SKM-1 (cell line): Measurements from ENCODE around the gene MFN2.
"Not testable (repeated sequence)": the region's sequence is repeated elsewhere in the genome, so short reads cannot be mapped to it uniquely, and the experiment has no call there.

Experiments used
- DNase-seq: peaks from one replicate; lab custom pipeline; 2025; ENCODE audit not compliant: unreplicated experiment; lab: John Stamatoyannopoulos, UW

Gene MFN2

GRCh38 chr1:12019858-12020509, 39.7 kb downstream of the MFN2 start:
- peak; percentile 66 for DNase-seq

- no peak for DNase-seq
Observed at GRCh38 chr1:12021616-12022015, 41.4 kb downstream of the MFN2 start.

- DNase-seq: no peak
Observed at GRCh38 chr1:12022036-12022435, 41.8 kb downstream of the MFN2 start.

GRCh38 chr1:12026586-12026985, 46.3 kb downstream of the MFN2 start:
- no peak for DNase-seq

- no peak for DNase-seq
Observed at GRCh38 chr1:12028248-12028647, 48.0 kb downstream of the MFN2 start.

- no peak for DNase-seq
Observed at GRCh38 chr1:12028957-12029511, 48.8 kb downstream of the MFN2 start.

GRCh38 chr1:12029720-12030339, 49.6 kb downstream of the MFN2 start:
- DNase-seq: no peak

GRCh38 chr1:12031039-12031980, 51.1 kb downstream of the MFN2 start:
- no peak for DNase-seq

GRCh38 chr1:12032161-12032621, 51.9 kb downstream of the MFN2 start:
- DNase-seq: no peak

GRCh38 chr1:12033441-12033840, 53.2 kb downstream of the MFN2 start:
- not testable (repeated sequence) for DNase-seq

- no peak for DNase-seq
Observed at GRCh38 chr1:12034381-12034801, 54.1 kb downstream of the MFN2 start.

GRCh38 chr1:12035312-12035711, 55.1 kb downstream of the MFN2 start:
- DNase-seq: peak; percentile 75

GRCh38 chr1:12037486-12038355, 57.5 kb downstream of the MFN2 start:
- DNase-seq: no peak

- DNase-seq: no peak
Observed at GRCh38 chr1:12038356-12039163, 58.3 kb downstream of the MFN2 start.

- no peak for DNase-seq
Observed at GRCh38 chr1:12039164-12039525, 58.9 kb downstream of the MFN2 start.

GRCh38 chr1:12039824-12040456, 59.7 kb downstream of the MFN2 start:
- DNase-seq: not testable (repeated sequence)

GRCh38 chr1:12040457-12041051, 60.3 kb downstream of the MFN2 start:
- no peak for DNase-seq

- not testable (repeated sequence) for DNase-seq
Observed at GRCh38 chr1:12044187-12044877, 64.1 kb downstream of the MFN2 start.
